ENCODE data around the gene JCAD. TPM values are rescaled to one million over a fixed set of nuclear protein-coding genes. Genes with fewer than 3 reads are reported as not detected.
"Not testable (repeated sequence)": the region's sequence is repeated elsewhere in the genome, so short reads cannot be mapped to it uniquely, and the experiment has no call there.

The JCAD gene
- total RNA-seq, 2 donors from 2014 or later = 44.6 to 52.8 TPM

DNA sequence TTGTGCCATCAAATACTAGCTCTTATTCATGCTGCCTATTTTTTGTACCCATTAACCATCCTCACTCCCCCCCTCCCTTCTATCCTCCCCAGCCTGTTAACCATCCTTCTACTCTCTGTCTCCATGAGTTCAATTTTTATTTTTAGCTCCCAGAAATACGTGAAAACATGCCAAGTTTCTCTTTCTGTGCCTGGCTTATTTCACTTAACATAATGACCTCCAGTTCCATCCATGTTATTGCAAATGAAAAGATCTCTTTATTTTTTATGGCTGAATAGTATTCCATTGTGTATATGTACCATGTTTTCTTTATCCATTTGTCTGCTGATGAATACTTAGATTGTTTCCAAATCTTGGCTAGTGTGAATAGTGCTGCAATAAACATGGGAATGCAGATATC lies 54.3 kb downstream of the JCAD start:
- ATAC-seq; intact Hi-C loops (cut with DNase I); DNase-seq: not testable (repeated sequence)

GRCh38 chr10:30002426-30003266 lies 56.7 kb downstream of the JCAD start:
- DNase-seq = peak; percentile 80
- intact Hi-C loops (cut with DNase I) = no loop called here
- ATAC-seq = peak; percentile 72 to 75

GRCh38 chr10:30000802-30001571 lies 58.4 kb downstream of the JCAD start:
- intact Hi-C loops (cut with DNase I) = no loop called here
- ATAC-seq = peak; percentile 67 to 76
- peak; percentile 73 for DNase-seq

- intact Hi-C loops (cut with DNase I) = loop anchor here (1.0 to 5.0 kb wide), 2 partner anchors 243 to 249 kb away; no protein-coding TSS in a partner anchor
- ATAC-seq (peak in 1 of 2 donors; percentile 56), DNase-seq (peak; percentile 78)
Measured at GRCh38 chr10:29998142-29998808, 61.1 kb downstream of the JCAD start.

GRCh38 chr10:29994811-29995210 lies 64.6 kb downstream of the JCAD start:
- no peak for ATAC-seq
- no peak for DNase-seq
- intact Hi-C loops (cut with DNase I) = loop anchor here in 1 of 2 donors (5.0 kb wide), 1 partner anchor 252 kb away; no protein-coding TSS in a partner anchor

- ATAC-seq = peak; percentile 14 to 39
Measured at GRCh38 chr10:29993319-29993915, 66.0 kb downstream of the JCAD start.

DNA sequence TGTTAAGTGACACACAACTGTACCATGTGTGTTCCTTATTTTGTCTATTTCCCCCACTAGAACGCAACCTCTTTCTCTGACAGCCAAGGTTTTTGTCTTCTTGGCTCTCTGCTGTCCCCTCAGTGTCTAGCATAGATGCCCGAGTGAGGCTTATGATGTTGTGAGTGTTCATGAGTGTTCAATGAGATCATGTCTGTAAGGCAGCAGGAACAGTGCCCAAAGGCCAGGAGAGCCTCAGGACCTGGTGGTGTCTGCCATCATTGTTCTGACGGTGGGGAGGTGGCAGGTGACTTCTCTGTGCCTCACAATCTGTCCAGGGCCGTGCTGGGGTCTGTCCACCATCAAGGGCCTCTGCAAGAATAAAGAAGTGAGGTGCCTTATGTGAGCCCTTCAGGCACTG lies 66.5 kb downstream of the JCAD start:
- ATAC-seq = peak in 1 of 2 donors; percentile 22
- intact Hi-C loops (cut with DNase I) = no loop called here

More at GRCh38 chr10:29993319-29993915, 66.0 kb downstream of the JCAD start:
- intact Hi-C loops (cut with DNase I) = no loop called here
- DNase-seq = no peak

GRCh38 chr10:29991382-29991781 lies 68.0 kb downstream of the JCAD start:
- ATAC-seq = no peak
- intact Hi-C loops (cut with DNase I) = no loop called here
- no peak for DNase-seq

More for the DNA sequence above, 66.5 kb downstream of the JCAD start:
- DNase-seq = no peak

DNA sequence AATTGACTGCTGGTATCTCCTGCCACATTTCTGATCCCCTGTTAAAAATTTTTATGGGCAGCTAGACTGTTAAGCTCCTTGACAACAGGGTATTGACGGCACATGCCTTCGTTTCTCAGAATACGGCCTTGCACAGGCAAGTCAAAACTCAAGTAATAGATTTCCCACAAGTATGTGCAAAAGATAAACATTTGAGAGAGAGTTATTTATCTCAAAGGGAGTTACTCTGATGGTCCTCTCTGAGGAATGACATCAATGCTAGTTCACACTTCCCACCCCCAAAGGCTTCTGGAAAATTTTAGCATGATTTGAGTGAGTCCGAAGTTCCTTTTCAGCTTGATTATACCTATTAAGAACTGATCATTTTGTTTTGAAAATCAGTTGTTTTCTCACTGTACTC lies 71.9 kb downstream of the JCAD start:
- DNase-seq (no peak), ATAC-seq (no peak)
- intact Hi-C loops (cut with DNase I) = no loop called here

- intact Hi-C loops (cut with DNase I) = no loop called here
- ATAC-seq (no peak), DNase-seq (no peak)
Measured at GRCh38 chr10:29982997-29983648, 76.3 kb downstream of the JCAD start.

- ATAC-seq (no peak), DNase-seq (no peak)
- intact Hi-C loops (cut with DNase I) = no loop called here
Measured at GRCh38 chr10:29981510-29981909, 77.9 kb downstream of the JCAD start.

- DNase-seq = peak; percentile 77
Measured at GRCh38 chr10:29980084-29980483, 79.3 kb downstream of the JCAD start.

GRCh38 chr10:29979421-29979779 lies 80.0 kb downstream of the JCAD start:
- intact Hi-C loops (cut with DNase I); DNase-seq: not testable (repeated sequence)
- peak in 1 of 2 donors; percentile 24 for ATAC-seq

More at GRCh38 chr10:29980084-29980483, 79.3 kb downstream of the JCAD start:
- intact Hi-C loops (cut with DNase I) = no loop called here
- peak; percentile 84 to 85 for ATAC-seq

GRCh38 chr10:29977171-29977570 lies 82.2 kb downstream of the JCAD start:
- intact Hi-C loops (cut with DNase I) = no loop called here
- no peak for DNase-seq
- ATAC-seq = no peak

- DNase-seq (no peak), ATAC-seq (no peak)
- intact Hi-C loops (cut with DNase I) = no loop called here
Measured at GRCh38 chr10:29976134-29976533, 83.3 kb downstream of the JCAD start.

- no peak for DNase-seq
- ATAC-seq = no peak
- intact Hi-C loops (cut with DNase I) = no loop called here
Measured at GRCh38 chr10:29974773-29975172, 84.6 kb downstream of the JCAD start.

GRCh38 chr10:29973921-29974320 lies 85.5 kb downstream of the JCAD start:
- DNase-seq (no peak), ATAC-seq (no peak)
- intact Hi-C loops (cut with DNase I) = no loop called here

DNA sequence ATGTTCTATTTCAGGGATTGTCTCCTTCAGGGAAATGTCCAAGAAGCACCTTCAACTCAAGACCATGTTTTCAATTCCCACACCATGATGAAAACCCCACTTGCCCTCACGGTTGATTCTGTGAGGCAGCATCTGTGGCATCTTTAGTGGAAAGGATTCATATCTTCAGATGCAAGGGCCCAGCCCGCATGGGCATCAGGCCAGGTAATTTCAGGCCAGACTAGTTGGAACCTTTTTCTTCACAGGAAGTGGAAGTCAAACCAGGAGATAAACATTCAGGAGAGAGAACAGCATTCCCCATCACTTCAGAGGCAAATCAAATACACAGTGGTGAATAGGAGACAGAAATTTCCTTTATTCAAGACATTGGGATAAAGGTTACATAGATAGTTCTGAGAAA lies 88.8 kb downstream of the JCAD start:
- intact Hi-C loops (cut with DNase I) = no loop called here
- DNase-seq = peak; percentile 61
- ATAC-seq = no peak

- intact Hi-C loops (cut with DNase I) = no loop called here
- DNase-seq = no peak
- ATAC-seq = no peak
Measured at GRCh38 chr10:29970012-29970396, 89.4 kb downstream of the JCAD start.
